NCI-H2196 (cell line): ENCODE measurements around the gene PIGP.
"Not testable (repeated sequence)": the region's sequence is repeated elsewhere in the genome, so short reads cannot be mapped to it uniquely, and the experiment has no call there.

Experiments
- DNase-seq: peaks from one replicate; lab custom pipeline; 2025; ENCODE audit not compliant: unreplicated experiment; lab: John Stamatoyannopoulos, UW

Gene PIGP

DNA sequence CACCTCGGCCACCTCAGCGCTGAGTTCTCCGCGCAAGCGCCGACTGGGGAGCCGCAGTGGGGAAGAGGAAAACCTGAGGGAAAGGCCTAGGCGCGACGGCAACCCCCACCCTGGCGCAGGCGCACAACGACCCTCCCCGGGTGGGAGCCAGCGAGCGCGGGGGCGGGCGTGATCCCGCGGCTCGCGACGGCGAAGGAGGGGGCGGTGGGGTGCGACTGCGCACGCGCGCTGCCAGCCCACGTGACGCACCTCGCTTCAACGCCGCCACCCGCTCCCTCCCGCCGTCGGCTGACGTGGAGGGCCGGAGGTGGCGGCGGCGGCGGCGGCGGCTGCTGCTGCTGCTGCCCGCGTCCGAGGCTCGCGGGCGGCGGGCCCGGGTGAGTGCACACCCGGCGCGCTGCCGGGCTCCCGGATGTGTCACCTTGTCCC is at the start of gene PIGP, which contains the start of gene TTC3:
PIGP (minus strand) TSS at position 84 of the 429 bp plus-strand sequence. CDS start 556 bp downstream, outside the sequence.
TTC3 (plus strand) TSS at position 267 of the 429 bp plus-strand sequence. CDS start 14,004 bp downstream, outside the sequence.
- DNase-seq, result peak; percentile 95

DNA sequence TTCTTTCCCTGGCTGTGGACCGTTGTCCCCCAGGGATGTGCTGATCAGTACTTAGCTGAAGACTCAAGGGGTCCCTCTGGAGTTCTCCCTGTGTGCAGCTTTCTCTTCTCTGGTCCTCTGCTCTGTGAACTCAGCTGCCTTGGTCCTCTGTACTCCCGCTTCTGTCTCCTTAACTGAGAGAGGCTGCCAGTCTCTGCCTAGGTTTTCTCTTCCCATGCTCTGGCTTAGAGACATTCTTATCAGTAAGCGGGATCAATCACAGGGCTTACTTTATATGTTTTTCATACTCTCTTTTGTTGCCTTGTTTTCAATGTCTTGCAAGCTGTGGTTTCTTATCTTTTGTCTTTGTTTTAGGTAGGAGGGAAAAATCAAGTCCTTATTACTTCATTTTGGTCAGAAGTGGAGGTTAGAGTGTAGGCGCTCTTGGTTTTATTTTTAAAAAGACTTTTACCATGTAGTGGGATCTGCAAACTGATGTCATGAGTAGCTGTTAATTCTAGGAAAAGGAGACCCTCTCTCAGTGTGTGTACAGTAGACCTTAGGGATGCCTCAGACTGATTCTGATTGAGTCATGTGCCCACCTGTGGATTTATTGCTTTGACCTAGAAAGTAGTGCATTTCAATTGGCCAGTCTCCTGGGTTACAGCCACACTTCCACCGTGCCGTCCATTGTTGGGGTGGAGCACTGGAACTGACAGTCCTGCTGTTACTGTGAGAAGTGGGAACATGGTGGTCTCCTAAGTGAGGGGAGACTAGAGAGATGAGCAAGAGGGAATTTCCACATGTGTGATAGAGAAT is 46.7 kb upstream of the PIGP start:
- DNase-seq, result no peak

DNA sequence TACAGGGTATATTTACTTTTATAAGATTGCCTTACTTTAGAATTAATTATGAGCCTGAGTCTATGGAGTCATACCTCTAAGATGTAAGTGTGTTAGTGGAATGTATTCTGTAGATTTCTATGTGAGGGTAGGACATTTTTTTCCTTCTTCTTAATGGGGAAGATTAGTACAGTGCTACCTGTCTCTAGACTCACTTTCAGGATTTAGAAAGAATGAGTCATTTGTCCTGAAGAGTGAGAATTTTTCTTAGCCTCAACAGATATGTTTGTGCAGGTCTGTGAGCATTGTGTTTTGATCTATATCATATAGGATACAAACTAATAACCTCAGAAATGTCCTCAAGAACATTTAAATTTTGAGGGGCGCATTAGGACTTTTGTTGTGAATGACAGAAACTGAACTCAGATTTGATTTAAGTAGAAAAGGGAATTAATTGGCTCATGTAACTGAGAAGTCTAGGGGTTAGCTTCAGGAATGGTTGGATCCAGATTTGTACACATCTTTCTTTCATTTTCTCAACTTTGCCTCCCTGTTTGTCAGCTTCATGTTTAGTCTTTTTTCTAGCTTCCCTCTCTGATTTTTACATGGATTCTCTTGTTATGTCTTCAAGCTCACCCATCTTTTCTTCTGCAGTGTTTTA is 45.4 kb upstream of the PIGP start:
- DNase-seq, result no peak

DNA sequence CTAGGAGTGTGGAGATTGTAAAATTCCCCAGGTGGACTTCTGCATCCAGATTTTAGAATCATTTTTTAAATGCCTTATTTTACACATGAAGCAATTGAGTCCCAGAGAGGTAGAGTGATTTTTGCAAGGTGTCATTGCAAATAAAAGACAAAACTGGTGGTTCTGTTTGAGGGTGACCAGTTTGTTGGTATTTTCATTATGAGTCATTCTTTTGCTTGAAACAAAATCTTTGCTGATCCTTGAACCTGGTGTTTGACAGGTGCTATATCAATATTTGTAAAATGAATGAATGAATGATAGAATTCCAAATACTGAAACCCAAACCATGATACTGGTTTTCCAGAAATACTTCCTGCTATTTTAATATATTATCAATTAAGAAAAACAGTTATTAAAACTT is 44.3 kb upstream of the PIGP start:
- no peak for DNase-seq

DNA sequence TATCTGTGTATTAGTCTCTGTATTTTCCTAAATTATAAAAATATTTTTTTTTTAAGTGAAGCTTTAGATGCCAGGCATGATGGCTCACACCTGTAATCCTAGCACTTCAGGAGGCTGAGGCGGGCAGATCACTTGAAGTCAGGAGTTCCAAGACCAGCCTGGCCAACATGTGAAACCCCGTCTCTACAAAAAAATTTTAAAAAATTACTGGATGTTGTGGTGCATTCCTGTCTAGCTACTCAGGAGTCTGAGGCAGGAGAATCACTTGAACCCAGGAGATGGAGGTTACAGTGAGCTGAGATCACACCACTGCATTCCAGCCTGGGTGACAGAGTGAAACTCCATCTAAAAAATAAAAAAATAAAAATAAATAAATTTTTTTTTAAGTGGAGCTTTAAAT is 43.6 kb upstream of the PIGP start:
- not testable (repeated sequence) for DNase-seq

DNA sequence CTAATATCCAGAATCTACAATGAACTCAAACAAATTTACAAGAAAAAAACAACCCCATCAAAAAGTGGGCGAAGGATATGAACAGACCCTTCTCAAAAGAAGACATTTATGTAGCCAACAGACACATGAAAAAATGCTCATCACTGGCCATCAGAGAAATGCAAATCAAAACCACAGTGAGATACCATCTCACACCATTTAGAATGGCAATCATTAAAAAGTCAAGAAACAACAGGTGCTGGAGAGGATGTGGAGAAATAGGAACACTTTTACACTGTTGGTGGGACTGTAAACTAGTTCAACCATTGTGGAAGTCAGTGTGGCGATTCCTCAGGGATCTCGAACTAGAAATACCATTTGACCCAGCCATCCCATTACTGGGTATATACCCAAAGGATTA is 41.4 kb upstream of the PIGP start:
- DNase-seq, result not testable (repeated sequence)

DNA sequence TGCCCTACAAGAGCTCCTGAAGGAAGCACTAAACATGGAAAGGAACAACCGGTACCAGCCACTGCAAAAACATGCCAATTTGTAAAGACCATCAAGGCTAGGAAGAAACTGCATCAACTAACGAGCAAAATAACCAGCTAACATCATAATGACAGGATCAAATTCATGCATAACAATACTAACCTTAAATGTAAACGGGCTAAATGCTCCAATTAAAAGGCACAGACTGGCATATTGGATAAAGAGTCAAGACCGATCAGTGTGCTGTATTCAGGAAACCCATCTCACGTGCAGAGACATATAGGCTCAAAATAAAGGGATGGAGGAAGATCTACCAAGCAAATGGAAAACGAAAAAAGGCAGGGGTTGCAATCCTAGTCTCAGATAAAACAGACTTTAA is 38.2 kb upstream of the PIGP start:
- DNase-seq, result not testable (repeated sequence)

DNA sequence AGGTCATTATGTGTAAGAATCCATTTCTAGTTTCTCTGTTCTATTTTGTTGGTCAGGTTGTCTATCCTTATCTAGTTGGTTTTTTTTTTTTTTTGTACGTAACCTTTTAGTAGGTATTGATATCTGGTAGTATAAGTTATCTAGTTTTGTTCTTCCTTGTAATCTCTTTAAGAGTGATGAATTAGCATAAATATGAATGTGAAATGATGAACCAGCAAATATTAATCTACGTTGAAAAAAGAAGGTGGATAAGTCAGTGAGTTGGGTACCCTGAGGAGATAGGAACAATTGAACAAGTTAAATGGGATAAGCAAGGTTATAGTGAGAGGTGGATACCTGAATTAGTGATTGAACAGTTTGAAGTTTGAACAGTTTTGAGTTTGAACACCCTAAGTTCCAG is 34.1 kb upstream of the PIGP start:
- DNase-seq, result no peak

DNA sequence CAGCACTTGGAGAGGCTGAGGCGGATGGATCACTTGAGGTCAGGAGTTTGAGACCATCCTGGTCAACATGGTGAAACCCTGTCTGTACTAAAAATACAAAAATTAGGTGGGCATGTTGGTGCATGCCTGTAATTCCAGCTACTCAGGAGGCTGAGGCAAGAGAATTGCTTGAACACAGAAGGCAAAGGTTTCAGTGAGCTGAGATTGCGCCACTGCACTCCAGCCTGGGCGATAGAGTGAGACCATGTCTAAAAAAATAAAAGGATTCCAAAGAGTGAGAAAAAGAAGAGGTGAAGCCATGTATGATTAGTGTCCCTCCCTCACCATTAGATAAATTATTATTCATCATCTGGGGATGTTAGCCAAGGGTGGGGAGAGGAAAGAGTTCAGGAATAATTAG is 29.9 kb upstream of the PIGP start:
- DNase-seq, result not testable (repeated sequence)

DNA sequence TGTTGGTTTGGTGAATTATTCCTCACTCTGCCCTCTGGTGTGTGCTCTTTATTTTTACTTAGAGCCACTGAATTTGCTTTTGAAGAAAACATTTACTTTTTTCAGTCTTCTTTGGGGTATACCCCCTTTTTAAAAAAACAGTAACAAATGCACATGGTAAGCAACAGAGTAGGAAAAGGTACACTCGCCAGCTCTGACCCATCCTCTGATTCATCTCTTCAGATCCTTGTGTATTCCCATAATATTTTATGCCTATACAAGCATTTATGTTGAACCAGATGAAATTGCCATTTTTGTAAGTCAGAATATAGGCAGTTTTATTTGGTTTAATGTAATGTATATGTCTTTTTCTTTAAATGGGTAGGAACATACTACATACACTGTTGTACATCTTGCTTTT is 28.5 kb upstream of the PIGP start:
- DNase-seq, result no peak

DNA sequence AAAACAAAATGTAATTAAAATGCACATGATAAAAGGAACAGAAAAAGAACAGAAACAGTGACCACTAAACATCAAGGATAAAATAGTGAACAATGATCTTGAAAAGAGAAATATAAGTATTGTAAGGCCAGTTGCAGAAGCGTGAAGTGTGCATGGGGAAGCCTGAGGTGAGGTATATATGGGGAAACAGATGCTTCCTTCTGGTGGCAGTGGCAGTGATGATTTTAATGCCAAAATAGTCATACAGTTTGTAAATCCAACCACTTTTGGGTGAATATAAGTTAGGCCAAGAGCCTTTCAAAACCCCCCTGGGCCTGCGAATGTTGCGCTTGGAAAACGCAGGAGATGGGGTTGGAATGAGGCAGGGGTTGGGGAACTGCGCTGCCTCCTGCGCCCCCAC is 27.4 kb upstream of the PIGP start:
- no peak for DNase-seq

DNA sequence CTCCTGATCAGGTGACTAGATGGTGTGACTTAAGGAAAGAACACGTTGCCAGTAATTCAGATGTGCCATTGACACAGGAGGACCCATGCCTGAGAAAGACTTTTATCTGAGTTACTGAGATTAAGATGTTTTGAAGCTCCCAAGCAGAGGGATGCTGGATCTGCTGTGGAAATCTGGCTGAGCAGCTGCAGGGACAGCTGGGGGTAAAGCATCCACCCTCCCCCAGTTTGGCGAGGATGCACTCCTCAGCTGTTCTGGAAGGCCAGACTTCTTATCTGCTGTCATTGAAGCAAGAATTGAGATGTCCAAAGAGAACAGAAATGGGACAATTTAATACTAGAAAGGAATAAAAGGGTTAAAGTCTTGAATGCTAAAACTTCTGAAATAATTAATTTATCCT is 25.9 kb upstream of the PIGP start:
- DNase-seq, result no peak

DNA sequence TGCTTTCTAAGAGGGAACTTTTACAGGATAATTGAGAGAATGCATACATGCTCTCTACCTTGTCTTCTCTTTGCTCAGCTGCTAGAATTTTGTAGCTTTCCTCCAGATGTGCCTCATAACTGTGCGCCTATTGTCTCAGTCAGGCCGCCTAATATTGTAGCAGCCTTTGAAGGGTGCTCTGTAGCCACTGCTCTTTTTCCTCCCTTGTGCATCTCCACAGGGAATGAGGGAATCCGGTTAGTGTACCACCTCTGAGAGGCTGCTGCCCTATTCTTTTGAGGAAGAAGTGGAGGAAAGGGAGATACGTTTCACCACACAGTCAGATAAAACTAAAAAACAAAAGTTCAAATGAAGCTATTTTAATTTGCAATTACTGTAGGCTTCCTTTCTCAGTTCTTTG is 22.9 kb upstream of the PIGP start:
- DNase-seq, result no peak

DNA sequence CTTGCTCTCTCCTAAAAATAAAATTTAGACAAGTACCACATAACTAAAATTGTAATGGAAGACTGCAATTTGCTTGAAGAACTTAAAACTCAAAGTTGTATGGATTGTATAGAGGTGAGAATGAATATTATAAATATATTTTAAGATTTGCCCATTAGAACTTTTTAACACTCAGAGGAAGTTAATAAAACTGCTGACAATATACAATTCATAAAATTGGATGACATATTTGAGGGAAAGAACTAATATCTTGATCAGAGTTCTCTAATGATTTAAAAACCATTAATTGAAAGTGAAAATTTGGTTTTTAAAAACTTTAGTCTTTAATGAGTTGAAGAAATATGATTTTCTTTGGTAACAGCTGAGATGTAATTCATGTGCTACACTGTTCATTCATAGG is 21.1 kb upstream of the PIGP start:
- no peak for DNase-seq

DNA sequence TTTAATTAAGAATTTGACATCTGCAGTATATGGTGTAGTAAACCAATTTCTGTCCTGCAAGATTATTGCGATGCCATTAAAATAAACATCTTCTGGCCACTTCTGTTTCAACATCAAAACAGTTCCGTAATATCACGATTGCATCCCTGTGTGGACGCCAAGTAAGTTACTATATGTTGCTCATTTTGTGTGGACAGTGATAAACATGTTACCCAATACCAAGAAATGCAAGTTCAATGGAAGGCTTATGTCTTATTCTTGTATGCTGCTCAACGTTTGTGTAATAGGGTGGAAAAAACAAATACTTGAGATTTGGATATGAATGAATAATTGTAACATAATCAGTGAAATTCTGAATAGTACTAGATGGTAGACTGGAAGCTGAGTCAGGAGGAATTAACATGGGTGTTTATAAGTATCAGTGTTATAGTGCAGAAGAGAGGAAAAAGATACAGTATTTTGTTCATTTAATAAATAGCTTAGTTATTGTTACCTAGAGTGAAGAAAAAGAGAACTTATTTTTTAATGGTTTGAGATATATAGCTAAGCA is 15.4 kb upstream of the PIGP start:
- no peak for DNase-seq

DNA sequence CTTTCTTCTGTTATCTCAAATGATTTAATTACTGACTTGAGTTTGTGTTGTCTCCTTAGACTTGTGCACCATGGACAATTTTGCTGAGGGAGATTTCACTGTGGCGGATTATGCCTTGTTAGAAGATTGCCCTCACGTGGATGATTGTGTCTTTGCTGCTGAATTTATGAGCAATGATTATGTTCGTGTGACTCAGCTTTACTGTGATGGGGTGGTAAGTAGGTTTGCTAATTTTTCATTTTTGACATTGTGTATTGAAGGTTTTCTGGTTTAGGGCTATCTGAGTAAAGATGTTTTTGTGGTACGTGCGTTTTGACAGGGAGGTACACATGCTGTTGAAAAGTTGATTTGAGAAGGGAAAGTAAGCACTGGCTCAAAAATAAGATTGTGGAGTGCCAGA is 14.3 kb upstream of the PIGP start:
- DNase-seq, result peak; percentile 11

DNA sequence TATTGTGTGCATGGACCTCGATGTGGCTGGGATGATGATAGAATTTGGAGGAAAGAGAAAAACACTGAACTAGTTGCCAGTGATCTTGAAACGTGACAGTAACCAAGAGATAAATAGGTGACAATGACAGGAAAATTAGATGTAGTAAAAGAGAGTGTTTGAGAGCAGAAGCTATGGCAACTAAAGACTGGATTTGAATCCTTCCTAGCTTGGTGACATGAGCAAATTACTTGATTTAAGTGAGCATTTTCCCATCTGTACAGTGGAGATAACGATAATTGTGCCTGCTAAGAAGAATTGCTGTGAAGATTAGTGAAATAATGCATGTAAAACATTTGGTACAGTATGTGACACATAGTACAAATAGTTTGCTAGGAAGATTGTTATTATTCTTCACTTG is 12.9 kb upstream of the PIGP start:
- no peak for DNase-seq

DNA sequence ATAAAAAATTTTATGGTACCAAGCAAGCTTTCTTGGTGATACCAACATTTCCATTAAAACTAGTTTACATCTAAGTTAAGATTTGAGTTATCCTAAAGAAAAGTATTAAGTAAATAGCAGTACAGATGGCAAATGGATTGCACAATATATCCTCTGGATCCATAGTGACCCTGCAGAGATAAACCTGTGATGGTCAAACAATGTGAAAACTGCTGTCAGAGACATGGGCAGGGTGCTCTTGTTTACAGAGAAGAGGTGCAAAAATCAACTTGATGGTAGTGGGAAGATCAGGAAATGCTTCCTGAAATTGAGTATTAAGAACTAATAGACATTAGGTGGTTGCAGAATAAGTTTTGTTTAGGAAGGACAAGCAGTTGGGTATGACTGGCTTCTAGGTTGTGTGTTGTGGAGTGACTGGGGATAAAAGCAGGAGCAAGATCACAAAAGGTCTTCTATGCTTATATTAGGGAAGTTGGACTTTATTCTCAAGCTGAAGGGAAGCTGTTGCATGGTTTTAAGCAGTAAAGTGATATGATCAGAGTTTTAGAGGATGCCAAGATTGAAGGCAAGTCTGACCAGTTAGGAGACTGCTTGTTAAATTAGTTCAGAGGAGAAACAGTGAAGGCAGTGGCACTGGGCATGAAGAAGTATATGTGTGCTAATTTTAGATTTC is 10.1 kb upstream of the PIGP start:
- DNase-seq, result no peak

DNA sequence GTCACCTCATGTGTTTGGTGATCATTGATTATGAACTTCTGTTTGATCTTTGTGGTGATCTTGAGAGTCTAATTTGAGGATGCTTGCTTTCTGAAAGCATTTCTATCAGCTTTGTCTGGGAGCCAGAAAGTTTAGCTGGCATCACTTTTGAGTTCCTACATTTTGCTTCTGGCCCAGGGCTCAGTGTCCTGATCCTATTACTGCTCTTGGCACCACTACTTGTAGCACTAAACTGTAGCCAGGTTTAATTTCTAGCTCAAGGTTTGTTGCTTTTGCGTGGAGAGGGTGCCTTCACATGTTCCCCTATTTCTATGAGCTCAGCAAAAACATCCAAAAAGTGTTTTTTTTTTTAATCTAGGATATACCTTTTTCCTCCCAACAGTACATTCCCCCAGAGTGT is 9.5 kb upstream of the PIGP start:
- DNase-seq, result no peak

DNA sequence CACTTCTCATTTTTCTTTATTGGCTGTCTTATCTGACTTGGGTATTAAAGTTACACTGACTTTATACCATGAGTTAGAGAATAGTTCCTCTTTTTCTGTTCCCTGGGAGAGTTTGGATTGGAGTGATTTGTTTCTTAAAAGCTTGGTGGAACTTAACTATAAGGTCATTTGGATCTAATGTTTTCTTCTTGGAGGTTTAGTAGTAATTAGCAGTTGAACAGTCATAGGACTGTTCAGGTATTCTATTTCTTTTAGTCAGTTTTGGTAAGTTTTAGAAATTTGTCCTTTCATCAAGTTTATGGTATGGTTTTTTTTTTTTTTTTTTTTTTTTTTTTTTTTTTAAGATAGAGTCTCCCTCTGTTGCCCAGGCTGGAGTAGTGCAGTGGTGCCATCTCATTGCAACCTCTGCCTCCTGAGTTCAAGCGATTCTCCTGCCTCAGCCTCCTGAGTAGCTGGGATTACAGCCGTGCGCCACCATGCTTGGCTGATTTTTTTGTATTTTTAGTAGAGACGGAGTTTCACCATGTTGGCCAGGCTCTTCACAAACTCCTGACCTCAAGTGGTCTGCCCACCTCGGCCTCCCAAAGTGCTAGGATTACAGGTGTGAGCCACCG is 6.4 kb upstream of the PIGP start:
- DNase-seq, result no peak

DNA sequence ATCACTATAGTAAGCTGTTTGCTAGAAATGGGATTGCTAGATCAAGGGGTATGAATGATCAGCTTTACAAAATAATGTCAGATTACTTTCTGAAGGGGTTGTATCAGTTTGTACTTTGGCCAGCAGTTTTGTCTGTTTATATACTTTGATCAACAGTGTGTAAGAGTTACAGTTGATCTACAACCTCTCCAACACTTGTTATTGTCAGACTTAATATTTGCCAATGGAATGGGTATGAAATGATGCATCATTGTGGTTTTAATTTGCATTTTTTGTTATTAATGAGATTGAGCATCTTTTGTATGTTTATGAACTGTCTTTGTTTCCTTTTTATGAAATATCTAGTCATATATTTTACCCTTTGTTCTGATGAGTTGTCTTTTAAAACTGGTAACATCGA is 4.5 kb upstream of the PIGP start:
- no peak for DNase-seq
